ENCODE measurements around the gene NEMP1.

GRCh38 chr12:57091638-57092528 is 13.3 kb upstream of the NEMP1 start:
- TF ChIP-seq POLR2AphosphoS5 (IDR thresholded peaks at IDR 0.05; ENCODE audit: borderline replicate concordance, low read depth, low read length) = no peak
- TF ChIP-seq FOXP2 (optimal IDR thresholded peaks at IDR 0.05; ENCODE audit: control extremely low read depth, extremely low read length, insufficient read depth) = no peak
- no peak for TF ChIP-seq EZH2 (IDR thresholded peaks at IDR 0.05)
